NCI-H69 (cell line): ENCODE data around the gene NOXA1.

Experiments used
- DNase-seq: peaks from one replicate; lab custom pipeline; 2025; lab: John Stamatoyannopoulos, UW

Gene NOXA1

DNA sequence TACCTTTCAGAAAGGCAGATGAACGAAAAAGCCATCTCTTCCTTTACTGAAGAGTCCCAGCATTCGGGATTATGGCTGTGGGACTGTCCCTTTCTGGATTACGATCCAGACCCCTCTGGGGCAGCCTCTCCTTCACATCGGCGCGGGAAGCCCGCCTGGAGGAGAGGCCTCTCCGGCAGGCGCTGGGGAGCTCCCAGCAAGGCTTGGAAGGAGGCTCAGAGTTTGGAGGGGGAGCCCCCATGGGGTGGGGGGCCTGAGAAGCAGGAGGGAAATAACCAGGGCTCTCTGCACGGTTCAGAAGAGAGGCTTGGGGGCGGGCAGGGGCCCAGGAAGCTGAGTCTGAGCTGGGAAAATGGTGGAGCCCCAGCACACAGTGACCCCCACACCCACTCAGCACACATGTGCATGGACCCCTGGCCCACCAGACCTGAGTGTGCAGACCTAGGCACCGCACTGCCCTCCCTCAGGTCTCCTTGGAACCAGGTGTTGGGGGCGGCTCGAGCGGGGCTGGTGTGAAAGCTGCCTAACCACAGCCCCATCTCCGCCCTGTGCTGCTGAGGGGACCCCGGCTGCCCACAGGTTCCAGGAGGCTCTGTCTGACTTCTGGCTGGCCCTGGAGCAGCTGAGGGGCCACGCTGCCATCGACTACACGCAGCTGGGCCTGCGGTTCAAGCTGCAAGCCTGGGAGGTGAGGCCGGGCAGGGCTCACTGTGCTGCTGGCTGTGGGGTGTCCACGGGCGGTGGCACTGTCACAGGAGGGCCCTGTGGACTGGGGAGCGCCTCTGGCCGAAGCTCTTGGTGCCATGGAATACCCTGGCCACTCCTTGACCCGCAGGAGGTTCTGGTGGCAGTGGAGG lies 4.5 kb downstream of the NOXA1 start:
- DNase-seq: no peak

DNA sequence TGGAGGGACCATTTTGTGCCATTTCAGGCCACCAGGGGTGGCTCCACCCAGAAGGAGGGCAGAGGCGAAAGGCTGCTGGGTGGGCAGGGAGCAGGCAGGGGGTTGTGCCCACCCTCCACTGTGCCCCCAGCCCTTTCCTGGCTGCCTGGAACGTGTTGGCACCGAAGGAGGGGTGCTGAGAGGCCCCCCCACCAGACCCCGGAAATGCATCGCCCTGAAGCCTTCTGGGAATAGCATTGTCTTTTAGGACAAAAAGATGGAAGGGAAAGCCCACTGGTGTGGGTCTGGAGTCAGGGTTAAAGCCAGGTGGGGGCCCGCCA lies 5.1 kb downstream of the NOXA1 start:
- no peak for DNase-seq

DNA sequence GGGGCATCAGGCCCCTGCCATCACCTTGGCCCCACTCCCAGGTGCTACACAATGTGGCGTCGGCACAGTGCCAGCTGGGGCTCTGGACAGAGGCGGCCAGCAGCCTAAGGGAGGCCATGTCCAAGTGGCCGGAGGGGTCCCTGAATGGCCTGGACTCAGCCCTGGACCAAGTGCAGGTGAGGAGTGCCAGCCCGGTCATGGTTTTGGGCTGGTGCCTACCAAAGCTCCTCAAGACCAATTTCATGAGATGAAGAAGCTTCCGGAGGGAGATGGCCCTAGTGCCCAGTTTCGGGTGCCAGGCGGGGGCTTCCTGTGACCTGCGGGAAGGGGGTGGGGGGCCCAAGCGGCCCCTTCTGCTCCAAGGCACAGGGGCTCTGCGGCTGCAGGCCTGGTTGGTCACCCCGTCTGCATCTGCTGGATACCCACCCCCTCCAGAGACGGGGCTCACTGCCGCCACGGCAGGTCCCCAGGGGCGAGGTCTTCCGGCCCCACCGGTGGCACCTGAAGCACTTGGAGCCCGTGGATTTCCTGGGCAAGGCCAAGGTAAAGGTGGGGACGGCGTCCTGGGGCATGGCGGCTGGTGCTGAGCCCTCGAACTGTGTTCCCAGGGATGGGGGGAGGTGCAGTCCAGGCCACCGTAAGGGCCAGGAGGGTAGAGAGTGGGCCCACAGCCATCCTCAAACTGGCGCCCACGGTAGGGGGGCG lies 5.8 kb downstream of the NOXA1 start:
- DNase-seq: peak; percentile 57

DNA sequence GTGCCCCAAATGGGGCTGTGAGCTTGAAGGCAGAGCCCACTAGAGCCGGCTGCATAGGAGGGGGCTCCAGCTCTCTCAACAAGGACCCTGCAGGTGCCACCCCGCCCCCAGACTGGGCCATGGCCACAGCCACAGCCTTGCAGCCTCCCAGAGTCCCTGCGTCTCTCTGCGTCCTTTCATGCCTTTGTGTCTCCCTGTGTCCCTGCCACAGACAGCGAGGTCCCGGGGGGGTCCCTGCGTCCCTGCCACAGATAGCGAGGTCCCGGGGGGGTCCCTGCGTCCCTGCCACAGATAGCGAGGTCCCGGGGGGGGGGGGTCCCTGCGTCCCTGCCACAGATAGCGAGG lies 6.3 kb downstream of the NOXA1 start:
- peak; percentile 43 for DNase-seq

DNA sequence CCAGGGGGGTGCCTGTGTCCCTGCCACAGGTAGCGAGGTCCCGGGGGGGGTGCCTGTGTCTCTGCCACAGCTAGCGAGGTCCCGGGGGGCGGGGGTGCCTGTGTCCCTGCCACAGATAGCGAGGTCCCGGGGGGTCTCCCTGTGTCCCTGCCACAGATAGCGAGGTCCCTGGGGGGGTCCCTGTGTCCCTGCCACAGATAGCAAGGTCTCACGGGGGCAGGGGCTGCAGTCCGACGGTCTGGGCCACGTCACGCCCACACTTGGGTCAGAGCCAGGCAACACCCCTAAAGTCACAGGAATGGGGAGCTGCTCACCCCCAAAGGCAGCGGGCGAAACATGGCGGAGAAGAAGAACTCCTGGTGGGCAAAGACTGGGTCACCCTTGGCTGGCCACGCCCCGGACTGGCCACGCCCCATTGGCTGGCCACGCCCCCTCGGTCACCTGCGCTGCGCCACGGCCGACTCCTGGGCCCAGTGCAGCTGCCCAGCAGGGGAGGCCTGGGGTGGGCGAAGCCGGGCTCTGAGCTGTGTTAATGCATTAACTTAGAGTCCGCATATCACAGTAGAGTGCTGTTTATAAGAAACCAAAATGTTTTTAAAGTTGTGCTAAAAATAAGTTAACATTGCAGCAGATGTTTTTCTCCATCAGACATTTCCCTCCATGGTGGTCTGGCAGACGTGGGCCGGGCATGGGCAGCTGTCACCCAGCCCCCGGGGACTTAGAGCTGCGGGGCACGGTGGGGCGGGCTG lies 7.0 kb downstream of the NOXA1 start:
- DNase-seq: peak; percentile 83

DNA sequence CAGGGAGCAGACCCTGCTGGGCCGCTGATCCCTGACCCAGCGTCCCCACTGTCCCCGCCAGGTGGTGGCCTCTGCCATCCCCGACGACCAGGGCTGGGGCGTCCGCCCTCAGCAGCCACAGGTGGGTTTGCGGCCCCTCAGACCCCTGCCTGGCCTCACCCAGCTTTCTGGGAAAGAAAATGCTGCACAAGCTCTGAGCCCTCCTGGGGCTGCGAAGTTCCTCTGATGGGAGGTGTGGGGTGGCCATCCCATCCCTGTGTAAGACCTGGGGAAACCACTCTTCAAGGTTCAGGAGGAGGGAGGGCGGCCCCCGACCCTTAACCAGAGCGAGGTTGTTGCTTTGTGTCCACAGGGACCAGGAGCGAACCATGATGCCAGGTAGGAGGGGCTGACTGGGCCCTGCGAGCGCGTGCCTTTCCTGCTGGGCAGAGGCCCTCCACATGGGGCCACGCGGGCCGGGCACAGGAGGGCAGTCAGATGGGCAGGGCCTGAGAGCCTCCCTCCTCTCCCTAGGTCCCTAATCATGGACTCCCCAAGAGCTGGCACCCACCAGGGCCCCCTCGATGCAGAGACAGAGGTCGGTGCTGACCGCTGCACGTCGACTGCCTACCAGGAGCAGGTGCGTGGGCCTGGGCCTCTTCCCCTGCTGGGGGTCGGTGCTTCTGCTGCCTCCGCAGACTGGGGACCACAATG lies 7.7 kb downstream of the NOXA1 start:
- DNase-seq: no peak

DNA sequence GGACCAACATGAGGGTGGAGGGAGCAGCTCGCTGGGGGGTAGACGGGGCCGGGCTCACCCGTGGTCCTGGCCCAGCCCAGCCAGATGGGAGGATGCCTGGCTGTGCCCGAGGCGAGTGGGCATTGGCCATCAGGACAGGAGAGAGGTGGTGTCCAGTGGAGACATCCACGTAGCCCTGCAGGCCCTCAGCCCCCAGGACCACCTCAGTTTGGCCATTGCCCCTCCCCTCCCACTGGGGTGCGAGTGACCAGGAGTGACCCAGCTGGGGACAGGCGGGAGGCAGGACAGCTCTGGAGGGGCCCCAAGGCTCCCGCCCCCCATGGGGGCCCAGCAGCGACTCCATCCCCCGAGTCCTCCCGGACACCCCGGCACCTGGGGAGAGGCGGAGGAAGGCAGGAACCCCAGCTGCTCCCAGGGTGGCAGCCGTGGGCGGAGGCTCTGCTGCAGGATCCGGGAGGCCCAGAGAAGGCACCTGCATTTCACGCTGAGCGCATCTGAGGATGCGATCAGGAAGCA lies 8.3 kb downstream of the NOXA1 start:
- no peak for DNase-seq

DNA sequence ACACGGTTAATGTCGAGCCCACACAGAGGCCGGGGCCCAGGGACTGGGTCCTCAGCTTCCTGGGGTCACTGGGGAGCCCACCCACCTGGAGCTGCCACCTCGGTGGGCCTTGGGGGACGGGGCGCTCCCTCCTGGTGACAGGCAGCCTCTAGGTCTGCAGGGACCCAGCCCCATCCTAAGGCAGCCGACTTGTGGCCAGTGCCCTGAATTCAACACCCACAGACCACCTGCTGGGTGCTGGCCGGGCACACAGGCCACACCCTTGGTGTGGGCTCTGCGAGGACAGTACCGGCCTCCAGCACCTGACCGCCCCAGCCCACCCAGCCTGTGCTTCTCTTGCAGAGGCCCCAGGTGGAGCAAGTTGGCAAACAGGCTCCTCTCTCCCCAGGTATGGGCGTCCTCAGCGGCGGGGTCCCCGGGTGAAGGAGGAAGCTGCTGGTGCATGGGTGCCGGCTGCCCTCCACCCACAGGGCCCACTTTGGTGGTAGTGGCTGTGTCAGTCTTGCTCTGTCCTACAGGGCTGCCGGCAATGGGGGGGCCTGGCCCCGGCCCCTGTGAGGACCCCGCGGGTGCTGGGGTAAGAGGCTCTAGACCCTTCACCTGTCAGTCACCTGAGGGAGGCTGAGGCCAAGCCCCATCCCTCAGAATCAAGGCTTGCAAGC lies 9.6 kb downstream of the NOXA1 start:
- DNase-seq: no peak

DNA sequence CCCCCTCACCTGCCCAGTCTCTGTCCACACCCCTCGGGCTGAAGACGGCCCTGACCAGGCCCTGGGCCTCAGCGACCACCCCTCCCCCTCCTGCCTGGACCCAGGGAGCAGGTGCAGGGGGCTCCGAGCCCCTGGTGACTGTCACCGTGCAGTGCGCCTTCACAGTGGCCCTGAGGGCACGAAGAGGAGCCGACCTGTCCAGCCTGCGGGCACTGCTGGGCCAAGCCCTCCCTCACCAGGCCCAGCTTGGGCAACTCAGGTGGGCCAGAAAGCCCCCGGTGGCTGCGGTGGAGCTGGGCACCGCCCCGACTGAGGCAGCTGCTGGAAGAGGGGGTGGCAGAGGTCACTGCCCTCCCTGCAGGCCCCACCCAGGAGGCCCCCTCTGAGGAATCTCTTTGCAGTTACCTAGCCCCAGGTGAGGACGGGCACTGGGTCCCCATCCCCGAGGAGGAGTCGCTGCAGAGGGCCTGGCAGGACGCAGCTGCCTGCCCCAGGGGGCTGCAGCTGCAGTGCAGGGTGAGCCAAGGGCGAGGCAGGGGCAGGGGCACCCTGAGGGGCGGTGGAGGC lies 10.2 kb downstream of the NOXA1 start:
- peak; percentile 31 for DNase-seq

DNA sequence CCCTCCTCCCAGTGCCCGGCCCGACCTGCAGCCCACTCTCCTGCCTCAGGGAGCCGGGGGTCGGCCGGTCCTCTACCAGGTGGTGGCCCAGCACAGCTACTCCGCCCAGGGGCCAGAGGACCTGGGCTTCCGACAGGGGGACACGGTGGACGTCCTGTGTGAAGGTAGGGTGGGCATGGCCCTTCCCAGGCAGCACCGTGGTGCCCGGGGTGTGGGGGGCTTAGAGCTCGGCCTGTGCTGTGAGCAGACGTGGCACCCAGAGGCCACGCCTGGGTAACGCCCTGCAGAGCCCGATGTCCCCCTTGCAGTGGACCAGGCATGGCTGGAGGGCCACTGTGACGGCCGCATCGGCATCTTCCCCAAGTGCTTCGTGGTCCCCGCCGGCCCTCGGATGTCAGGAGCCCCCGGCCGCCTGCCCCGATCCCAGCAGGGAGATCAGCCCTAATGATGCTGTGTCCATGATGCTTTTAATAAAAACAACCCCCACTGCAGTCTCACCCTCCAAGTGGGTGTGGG lies 10.8 kb downstream of the NOXA1 start:
- no peak for DNase-seq

DNA sequence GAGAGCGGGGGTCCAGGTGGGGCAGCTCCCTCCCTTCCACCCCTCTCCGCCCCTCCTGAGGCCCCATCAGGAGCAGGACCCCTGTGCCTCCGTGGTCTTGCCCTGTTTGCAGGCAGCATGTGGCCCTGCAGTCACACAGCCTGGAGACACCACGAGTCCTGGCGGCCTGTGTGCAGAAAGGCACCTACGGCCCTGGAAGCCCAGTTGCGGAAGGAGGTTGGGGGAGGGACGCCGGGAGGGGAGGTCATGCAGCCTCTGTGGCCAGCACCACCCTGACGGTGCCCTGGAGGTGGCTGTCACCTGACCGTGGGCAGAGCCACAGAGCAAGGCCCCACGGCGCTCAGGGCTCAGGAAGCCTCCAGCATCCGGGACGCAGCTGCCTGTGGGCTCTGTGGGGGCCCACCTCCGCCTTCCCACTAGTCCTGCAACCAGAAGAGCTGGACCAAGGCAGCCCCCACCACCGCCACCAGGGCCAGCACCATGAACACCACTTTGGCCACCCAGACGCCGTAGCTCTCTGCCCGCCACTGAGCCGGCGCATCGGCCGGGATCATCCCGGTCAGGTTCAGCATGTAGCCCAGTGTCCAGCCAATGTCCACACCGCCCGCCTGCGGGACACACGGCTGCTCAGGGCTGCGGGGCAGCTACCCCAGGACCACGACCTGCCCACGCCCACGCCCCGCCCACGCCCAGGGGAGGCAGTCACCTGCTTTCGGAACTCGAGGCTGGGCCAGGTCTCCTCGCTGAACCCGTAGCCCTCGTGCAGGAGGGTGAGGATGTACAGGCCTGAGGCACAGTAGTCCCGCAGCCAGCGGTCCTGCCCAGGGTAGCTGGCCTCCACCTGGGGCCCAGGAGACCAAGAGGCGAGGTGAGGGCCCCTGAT lies 11.5 kb downstream of the NOXA1 start:
- DNase-seq: no peak

DNA sequence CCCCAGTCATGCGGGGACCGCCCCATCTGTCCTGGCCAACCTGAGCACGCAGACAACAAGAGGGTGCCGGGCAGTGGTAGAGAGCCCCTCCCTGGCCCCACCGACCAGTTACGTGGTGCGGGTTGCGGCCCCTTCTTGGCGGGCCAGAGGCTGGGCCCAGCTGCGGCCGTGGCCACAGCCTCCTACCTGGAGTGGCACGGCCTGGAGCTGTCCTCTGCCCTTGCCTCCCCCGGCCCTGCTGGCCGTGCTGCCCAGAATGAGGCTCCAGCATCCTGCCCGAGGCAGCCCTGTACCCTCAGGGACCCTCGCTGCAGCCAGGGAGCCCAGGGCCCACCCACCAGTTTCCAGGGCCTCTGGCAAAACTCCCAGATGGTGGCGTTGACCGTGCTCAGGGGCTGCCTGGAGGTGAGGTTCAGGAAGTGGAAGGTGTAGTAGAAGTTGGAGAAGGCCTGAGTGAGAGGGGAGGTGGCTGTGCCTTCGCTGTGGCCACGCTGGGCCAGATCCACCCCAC lies 12.2 kb downstream of the NOXA1 start:
- no peak for DNase-seq

DNA sequence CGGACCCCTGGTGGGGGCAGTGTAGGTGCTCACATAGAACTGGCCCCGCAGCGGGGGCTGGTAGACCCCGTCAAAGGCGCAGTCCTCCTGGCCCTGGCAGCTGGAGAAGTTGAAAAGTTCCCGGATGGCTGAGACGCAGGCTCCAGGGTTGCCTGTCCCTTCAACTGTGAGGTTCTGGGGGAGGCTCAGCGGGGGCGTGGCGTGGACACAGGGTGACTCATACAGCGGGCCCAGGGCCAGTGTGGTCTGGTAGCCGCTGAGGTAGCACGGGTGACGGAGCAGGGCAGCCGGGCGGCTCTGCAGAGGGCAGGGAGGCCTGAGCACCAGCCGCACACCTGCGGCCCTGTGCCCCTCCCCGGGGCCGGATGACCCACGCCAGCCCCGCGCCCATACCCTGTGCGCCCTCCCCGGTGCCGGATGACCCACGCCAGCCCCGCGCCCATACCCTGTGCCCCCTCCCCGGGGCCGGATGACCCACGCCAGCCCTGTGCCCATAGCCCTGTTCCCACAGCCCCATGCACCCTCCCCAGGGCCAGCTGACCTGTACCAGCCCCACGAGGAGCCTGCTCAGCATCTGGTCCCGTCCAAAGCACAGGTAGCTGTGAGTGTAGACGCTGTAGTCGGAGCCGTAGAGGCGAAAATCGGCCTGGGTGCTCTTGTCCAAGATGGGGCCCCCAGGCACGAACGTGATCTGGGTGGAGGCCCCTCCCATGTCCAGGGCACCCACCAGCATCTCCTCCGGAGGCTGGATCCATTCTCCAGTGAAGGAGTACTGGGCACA lies 13.0 kb downstream of the NOXA1 start:
- peak; percentile 52 for DNase-seq

DNA sequence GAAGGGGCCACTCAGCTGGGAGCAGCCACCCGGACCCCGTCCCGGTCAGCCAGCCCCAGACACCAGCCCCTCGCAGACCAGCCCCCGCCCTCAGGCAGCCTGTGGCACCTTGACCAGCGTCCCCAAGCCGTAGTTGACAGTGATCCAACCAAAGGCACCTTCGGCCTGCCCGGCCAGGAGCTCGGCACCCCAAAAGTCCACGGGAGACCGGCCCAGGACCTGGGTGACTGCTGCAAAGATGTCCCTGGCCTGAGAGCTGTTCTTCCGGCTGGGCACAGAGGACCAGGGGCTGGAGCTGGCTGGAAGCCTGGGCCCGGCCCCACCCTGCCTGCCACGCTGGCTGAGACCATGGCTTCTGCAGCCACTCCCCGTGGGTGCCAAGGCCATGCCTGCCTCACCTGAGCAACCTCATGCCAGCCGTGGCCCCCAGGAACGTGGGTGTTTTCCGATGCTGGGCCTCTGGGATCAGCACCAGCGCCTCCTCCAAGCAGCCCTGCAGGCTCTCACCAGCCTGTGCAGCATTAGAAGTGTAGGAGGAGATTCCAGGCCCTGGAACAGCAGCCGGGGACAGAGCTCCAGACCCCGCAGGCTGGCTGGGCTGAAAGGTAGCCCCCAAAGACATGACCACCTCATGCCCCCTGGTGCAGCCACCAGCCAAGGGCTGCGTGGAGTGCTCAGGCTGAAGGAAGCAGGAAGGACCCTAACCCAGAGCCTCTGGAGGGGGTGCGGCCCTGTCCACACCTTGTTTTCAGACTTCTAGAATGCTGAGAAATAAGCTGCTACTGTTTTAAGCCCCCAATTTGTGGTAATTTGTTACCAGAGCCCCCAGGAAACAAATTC lies 13.8 kb downstream of the NOXA1 start:
- DNase-seq: no peak

DNA sequence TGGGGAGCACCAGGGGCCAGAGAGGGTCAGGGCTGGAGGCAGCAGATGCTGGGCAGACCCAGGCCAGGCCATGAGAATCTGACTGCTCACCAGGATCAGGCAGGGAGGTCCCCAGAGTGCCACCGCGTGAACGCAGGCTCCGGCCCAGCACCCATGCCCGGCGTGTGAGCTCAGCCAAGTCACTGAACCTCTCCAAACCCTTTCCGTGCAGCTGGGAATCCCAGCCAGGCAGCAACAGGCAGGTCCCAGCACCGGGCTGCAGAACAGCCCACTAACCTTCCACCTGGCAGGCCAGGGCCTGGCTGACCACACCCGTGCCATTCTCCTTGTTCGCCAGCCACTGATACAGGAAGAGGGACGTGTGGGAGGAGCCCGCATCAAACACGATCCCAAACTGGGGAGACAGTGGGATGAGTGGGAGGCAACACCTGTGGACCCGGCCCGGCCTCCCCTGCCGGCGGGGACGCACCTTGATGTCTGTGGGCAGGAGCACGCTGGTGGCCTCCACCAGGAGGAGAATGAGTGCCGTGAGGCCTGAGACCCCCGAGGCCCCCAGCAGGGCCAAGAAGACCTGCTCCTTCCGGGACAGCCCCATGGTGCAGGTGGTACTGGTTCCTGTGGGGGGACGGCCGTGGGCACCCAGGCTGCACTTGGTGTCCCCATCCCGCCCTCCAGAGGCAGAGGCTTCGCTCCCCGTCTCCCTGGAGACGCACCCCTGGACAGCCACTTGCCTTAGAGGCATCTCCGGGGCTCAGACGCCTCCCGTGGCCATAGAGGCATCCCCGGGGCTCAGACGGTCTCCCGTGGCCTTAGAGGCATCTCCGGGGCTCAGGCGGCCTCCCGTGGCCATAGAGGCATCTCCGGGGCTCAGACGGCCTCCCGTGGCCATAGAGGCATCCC lies 14.7 kb downstream of the NOXA1 start:
- no peak for DNase-seq

DNA sequence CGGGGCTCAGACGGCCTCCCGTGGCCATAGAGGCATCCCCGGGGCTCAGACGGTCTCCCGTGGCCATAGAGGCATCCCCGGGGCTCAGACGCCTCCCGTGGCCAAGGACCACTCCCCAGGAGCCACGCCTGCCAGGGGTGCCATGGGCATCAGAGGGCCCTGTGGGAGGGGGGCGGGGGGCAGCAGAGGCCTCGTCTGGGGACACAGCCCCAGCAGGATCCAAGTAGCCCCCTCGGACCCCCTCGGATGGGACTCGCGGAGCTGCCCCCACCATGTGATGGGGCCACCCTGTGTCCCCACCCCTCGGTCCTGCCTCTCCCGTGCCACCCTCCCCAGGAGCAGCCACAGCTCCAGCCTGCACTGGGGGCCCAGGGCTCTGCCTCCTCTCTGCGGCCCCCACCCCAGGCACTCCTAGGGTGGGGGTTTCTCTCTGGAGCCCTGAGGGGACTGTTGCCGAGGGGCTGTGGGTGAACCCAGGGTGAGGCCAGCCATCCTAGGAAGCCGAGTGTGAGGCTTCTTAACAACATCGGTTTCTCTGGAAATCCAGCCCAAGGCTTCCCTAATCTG lies 15.5 kb downstream of the NOXA1 start:
- no peak for DNase-seq
